22Rv1 (cell line): ENCODE data around the gene PCDHGC4.

Experiments
- CTCF ChIP-seq: fragments of 450-650 bp; IDR thresholded peaks from 2 replicates; pipeline ENCODE4 v1.5.1; 2017; ENCODE audit warnings: mild to moderate bottlenecking
- ZFX ChIP-seq: fragments of 450-650 bp; IDR thresholded peaks from 2 replicates; pipeline ENCODE4 v1.6.1; 2017; ENCODE audit warnings: antibody characterized with exemption, borderline replicate concordance

- TF ChIP-seq CTCF (no peak), ZFX (no peak)
These were observed 6.4 kb upstream of the PCDHGC4 start for GRCh38 chr5:141478321-141478945.
